Measurements from ENCODE around the gene FAM229B.

GRCh38 chr6:112081569-112081968 lies 5.8 kb upstream of the FAM229B start:
- TF ChIP-seq POLR2AphosphoS5 (IDR thresholded peaks at IDR 0.05): no peak
- no peak for TF ChIP-seq CTCF (IDR thresholded peaks at IDR 0.05 in 8 of 11, conservative IDR thresholded peaks at IDR 0.05 in 3 of 11)

Measured in spleen (tissue), 7 donors.